Measurements from ENCODE around the gene PASD1. TPM values are rescaled to one million over a fixed set of nuclear protein-coding genes. Genes with fewer than 3 reads are reported as not detected.
"Not testable (repeated sequence)": the region's sequence is repeated elsewhere in the genome, so short reads cannot be mapped to it uniquely, and the experiment has no call there.

The PASD1 gene
- total RNA-seq, 1 experiment from 2014 or later, result not detected

- POLR2A ChIA-PET (ENCODE audit: unreplicated experiment), result no interaction called here
- Histone ChIP-seq H3K9ac (ENCODE audit: low read length) (no peak overlapping the region), H3K27me3 (ENCODE audit: low read length) (no peaks in the 10 kb centered on the region), H3K27ac (ENCODE audit: low read length) (no peak overlapping the region), H3K9me3 (ENCODE audit: low read length) (no peaks in the 10 kb centered on the region), H4K20me1 (ENCODE audit: low read length) (no peaks in the 10 kb centered on the region), H2AFZ (ENCODE audit: low read length) (no peak overlapping the region), H3K36me3 (ENCODE audit: low read depth, low read length) (no peaks in the 10 kb centered on the region), H3K9me2 (replicated peaks; ENCODE audit: low read length) (no peaks in the 10 kb centered on the region), H3K4me1 (ENCODE audit: insufficient read depth, low read length) (no peaks in the 10 kb centered on the region), H3F3A (ENCODE audit: low read length, unreplicated experiment) (no peaks in the 10 kb centered on the region), H3K4me2 (ENCODE audit: low read length) (no peak overlapping the region), H3K4me3 (ENCODE audit: low read length) (no peak overlapping the region), H3K79me2 (ENCODE audit: low read length) (no peaks in the 10 kb centered on the region)
- intact Hi-C loops (cut with micrococcal nuclease), result no loop called here
- BruUV-seq (replicated peaks), result no TSS peak
- CTCF ChIA-PET, result no interaction called here
- no peak for ATAC-seq
- DNase-seq, result no peak
- TF ChIP-seq EZH2 (IDR thresholded peaks at IDR 0.05; ENCODE audit: low read length, unreplicated experiment), result no peak
- no peak for TF ChIP-seq CTCF (conservative IDR thresholded peaks at IDR 0.05; ENCODE audit: low read depth, low read length)
- TF ChIP-seq EZH2phosphoT487 (IDR thresholded peaks at IDR 0.05; ENCODE audit: borderline replicate concordance, low read length), result no peak
Observed at GRCh38 chrX:151564035-151564434, 560 bp downstream of the PASD1 start.

- POLR2A ChIA-PET (ENCODE audit: unreplicated experiment), result not testable (repeated sequence)
Observed at GRCh38 chrX:151566872-151567271, 3.4 kb downstream of the PASD1 start.

GRCh38 chrX:151570561-151570960 lies 7.1 kb downstream of the PASD1 start:
- no peaks in the 10 kb centered on the region for H3F3A ChIP-seq (ENCODE audit: low read length, unreplicated experiment)
- CTCF ChIA-PET, result no interaction called here
- no peak for DNase-seq
- H3K9ac ChIP-seq (ENCODE audit: low read length), result no peak overlapping the region
- H3K79me2 ChIP-seq (ENCODE audit: low read length), result no peaks in the 10 kb centered on the region
- intact Hi-C loops (cut with micrococcal nuclease), result no loop called here
- H3K36me3 ChIP-seq (ENCODE audit: low read depth, low read length), result no peaks in the 10 kb centered on the region
- no peak overlapping the region for H3K4me2 ChIP-seq (ENCODE audit: low read length)
- H3K4me1 ChIP-seq (ENCODE audit: insufficient read depth, low read length), result no peaks in the 10 kb centered on the region
- no peak for TF ChIP-seq EZH2phosphoT487 (IDR thresholded peaks at IDR 0.05; ENCODE audit: borderline replicate concordance, low read length)
- no peak for TF ChIP-seq CTCF (conservative IDR thresholded peaks at IDR 0.05; ENCODE audit: low read depth, low read length)
- TF ChIP-seq EZH2 (IDR thresholded peaks at IDR 0.05; ENCODE audit: low read length, unreplicated experiment), result no peak
- no peak overlapping the region for H2AFZ ChIP-seq (ENCODE audit: low read length)
- H3K27ac ChIP-seq (ENCODE audit: low read length), result no peak overlapping the region
- POLR2A ChIA-PET (ENCODE audit: unreplicated experiment), result no interaction called here
- H4K20me1 ChIP-seq (ENCODE audit: low read length), result no peaks in the 10 kb centered on the region
- H3K9me2 ChIP-seq (replicated peaks; ENCODE audit: low read length), result no peaks in the 10 kb centered on the region
- H3K4me3 ChIP-seq (ENCODE audit: low read length), result no peak overlapping the region
- no peak for ATAC-seq
- no TSS peak for BruUV-seq (replicated peaks)
- H3K27me3 ChIP-seq (ENCODE audit: low read length), result no peaks in the 10 kb centered on the region
- no peaks in the 10 kb centered on the region for H3K9me3 ChIP-seq (ENCODE audit: low read length)

More at GRCh38 chrX:151566872-151567271, 3.4 kb downstream of the PASD1 start:
- CTCF ChIA-PET; H3K4me2 ChIP-seq (ENCODE audit: low read length); H4K20me1 ChIP-seq (ENCODE audit: low read length); H3K27ac ChIP-seq (ENCODE audit: low read length); H3K9me2 ChIP-seq (replicated peaks; ENCODE audit: low read length); intact Hi-C loops (cut with micrococcal nuclease); DNase-seq; H2AFZ ChIP-seq (ENCODE audit: low read length); ATAC-seq; H3F3A ChIP-seq (ENCODE audit: low read length, unreplicated experiment); H3K79me2 ChIP-seq (ENCODE audit: low read length); H3K9me3 ChIP-seq (ENCODE audit: low read length); H3K9ac ChIP-seq (ENCODE audit: low read length); BruUV-seq (replicated peaks); H3K4me1 ChIP-seq (ENCODE audit: insufficient read depth, low read length); H3K36me3 ChIP-seq (ENCODE audit: low read depth, low read length); H3K27me3 ChIP-seq (ENCODE audit: low read length); H3K4me3 ChIP-seq (ENCODE audit: low read length): not testable (repeated sequence)

- H3F3A ChIP-seq (ENCODE audit: low read length, unreplicated experiment); H3K9me3 ChIP-seq (ENCODE audit: low read length); intact Hi-C loops (cut with micrococcal nuclease); H3K4me2 ChIP-seq (ENCODE audit: low read length); H3K27ac ChIP-seq (ENCODE audit: low read length); H3K9me2 ChIP-seq (replicated peaks; ENCODE audit: low read length); CTCF ChIA-PET; H3K9ac ChIP-seq (ENCODE audit: low read length); H4K20me1 ChIP-seq (ENCODE audit: low read length); DNase-seq; BruUV-seq (replicated peaks); H3K4me3 ChIP-seq (ENCODE audit: low read length); H3K27me3 ChIP-seq (ENCODE audit: low read length); H2AFZ ChIP-seq (ENCODE audit: low read length); H3K36me3 ChIP-seq (ENCODE audit: low read depth, low read length); ATAC-seq; H3K79me2 ChIP-seq (ENCODE audit: low read length); POLR2A ChIA-PET (ENCODE audit: unreplicated experiment); H3K4me1 ChIP-seq (ENCODE audit: insufficient read depth, low read length): not testable (repeated sequence)
Observed at GRCh38 chrX:151593384-151593783, 29.9 kb downstream of the PASD1 start.
